ENCODE data around the gene TCTN3. TPM values are rescaled to one million over a fixed set of nuclear protein-coding genes. Genes with fewer than 3 reads are reported as not detected.

Gene TCTN3
- total RNA-seq, 4 donors from 2014 or later, result 17.6 to 28.6 (median 21.2) TPM

GRCh38 chr10:95698415-95698814 is 4.7 kb upstream of the TCTN3 start:
- WGBS, 2 donors (ENCODE audit: low coverage in 1 of 2), result 42 to 50% methylated on average over 2 of the region's 2 CpGs

GRCh38 chr10:95697429-95697828 is 3.7 kb upstream of the TCTN3 start:
- Histone ChIP-seq H3K36me3 (no peaks in the 10 kb centered on the region), H3K4me3 (no peak overlapping the region), H3K9me3 (no peaks in the 10 kb centered on the region), H3K4me1 (peaks cover 0 to 16% (median 0%) of the 10 kb centered on the region in 3 donors), H3K27ac (no peak overlapping the region), H3K27me3 (no peaks in the 10 kb centered on the region)
- no peak for TF ChIP-seq CTCF (IDR thresholded peaks at IDR 0.05)
- WGBS, 2 donors (ENCODE audit: low coverage in 1 of 2), result 64 to 70% methylated on average over 2 of the region's 3 CpGs
- ATAC-seq, result no peak

More at GRCh38 chr10:95698415-95698814, 4.7 kb upstream of the TCTN3 start:
- Histone ChIP-seq H3K27me3 (no peaks in the 10 kb centered on the region), H3K36me3 (no peaks in the 10 kb centered on the region), H3K27ac (no peak overlapping the region), H3K4me1 (peaks cover 0 to 7% (median 0%) of the 10 kb centered on the region in 3 donors), H3K9me3 (no peaks in the 10 kb centered on the region), H3K4me3 (no peak overlapping the region)
- no peak for TF ChIP-seq EP300 (IDR thresholded peaks at IDR 0.05)
- TF ChIP-seq POLR2A (IDR thresholded peaks at IDR 0.05), result no peak
- no peak for TF ChIP-seq CTCF (IDR thresholded peaks at IDR 0.05)
- TF ChIP-seq POLR2AphosphoS5 (IDR thresholded peaks at IDR 0.05), result no peak
- no peak for ATAC-seq

- WGBS, 2 donors (ENCODE audit: low coverage in 1 of 2), result 95 to 100% methylated on average over 5 to 15 of the region's 18 CpGs
- ATAC-seq, result no peak
- peak overlapping the region in 2 of 4 donors; percentile 32 to 38 for H3K27ac ChIP-seq
These were observed 938 bp upstream of the TCTN3 start for GRCh38 chr10:95694665-95695064.

GRCh38 chr10:95693071-95693667 is 558 bp downstream of the TCTN3 start:
- H3K9me3 ChIP-seq, result no peaks in the 10 kb centered on the region
- TF ChIP-seq POLR2A (IDR thresholded peaks at IDR 0.05) (no peak), EP300 (IDR thresholded peaks at IDR 0.05) (no peak), POLR2AphosphoS5 (IDR thresholded peaks at IDR 0.05) (no peak)
- H3K36me3 ChIP-seq, result peaks cover 0 to 42% of the 10 kb centered on the region in 2 donors
- ATAC-seq, result no peak
- H3K4me3 ChIP-seq, result peak overlapping the region; percentile 60 to 90
- H3K27ac ChIP-seq, result peak overlapping the region; percentile 81 to 90 (median 86)
- 5 to 12% methylated on average over 9 to 13 of the region's 15 CpGs for WGBS, 2 donors (ENCODE audit: low coverage in 1 of 2)
- H3K27me3 ChIP-seq, result no peaks in the 10 kb centered on the region
- peaks cover 0 to 46% (median 0%) of the 10 kb centered on the region in 3 donors for H3K4me1 ChIP-seq

More at GRCh38 chr10:95694665-95695064, 938 bp upstream of the TCTN3 start:
- no peak overlapping the region for H3K4me3 ChIP-seq
- no peaks in the 10 kb centered on the region for H3K9me3 ChIP-seq
- peaks cover 0 to 27% of the 10 kb centered on the region in 2 donors for H3K36me3 ChIP-seq
- peaks cover 0 to 44% (median 0%) of the 10 kb centered on the region in 3 donors for H3K4me1 ChIP-seq
- no peaks in the 10 kb centered on the region for H3K27me3 ChIP-seq
- no peak for TF ChIP-seq CTCF (IDR thresholded peaks at IDR 0.05)
- TF ChIP-seq EP300 (IDR thresholded peaks at IDR 0.05), result no peak
- TF ChIP-seq POLR2AphosphoS5 (IDR thresholded peaks at IDR 0.05), result no peak
- TF ChIP-seq POLR2A (IDR thresholded peaks at IDR 0.05), result no peak

GRCh38 chr10:95691281-95691680 is 2.4 kb downstream of the TCTN3 start:
- 81 to 95% methylated on average over 2 of the region's 2 CpGs for WGBS, 2 donors (ENCODE audit: low coverage in 1 of 2)
- H3K4me1 ChIP-seq, result peaks cover 0 to 46% (median 0%) of the 10 kb centered on the region in 3 donors
- ATAC-seq, result no peak
- no peaks in the 10 kb centered on the region for H3K27me3 ChIP-seq
- H3K9me3 ChIP-seq, result no peaks in the 10 kb centered on the region
- H3K4me3 ChIP-seq, result no peak overlapping the region
- peaks cover 3 to 61% of the 10 kb centered on the region in 2 donors for H3K36me3 ChIP-seq
- no peak overlapping the region for H3K27ac ChIP-seq
- TF ChIP-seq EP300 (IDR thresholded peaks at IDR 0.05), result no peak
- TF ChIP-seq POLR2A (IDR thresholded peaks at IDR 0.05), result no peak
- TF ChIP-seq POLR2AphosphoS5 (IDR thresholded peaks at IDR 0.05), result no peak
- TF ChIP-seq CTCF (IDR thresholded peaks at IDR 0.05), result no peak

All from gastroesophageal sphincter (tissue), 4 donors.